Astrocyte of the hippocampus (primary cell): ENCODE results near the gene YKT6.
"Not testable (repeated sequence)": the region's sequence is repeated elsewhere in the genome, so short reads cannot be mapped to it uniquely, and the experiment has no call there.

Source experiments
- DNase-seq: peaks from one replicate; pipeline ENCODE4 v3.0.0; 2011; ENCODE audit warnings: low read depth, low spot score

Gene YKT6

GRCh38 chr7:44172352-44172751 lies 28.4 kb upstream of the YKT6 start:
- no peak for DNase-seq

GRCh38 chr7:44172803-44173424 lies 27.9 kb upstream of the YKT6 start:
- peak; percentile 82 for DNase-seq

DNA sequence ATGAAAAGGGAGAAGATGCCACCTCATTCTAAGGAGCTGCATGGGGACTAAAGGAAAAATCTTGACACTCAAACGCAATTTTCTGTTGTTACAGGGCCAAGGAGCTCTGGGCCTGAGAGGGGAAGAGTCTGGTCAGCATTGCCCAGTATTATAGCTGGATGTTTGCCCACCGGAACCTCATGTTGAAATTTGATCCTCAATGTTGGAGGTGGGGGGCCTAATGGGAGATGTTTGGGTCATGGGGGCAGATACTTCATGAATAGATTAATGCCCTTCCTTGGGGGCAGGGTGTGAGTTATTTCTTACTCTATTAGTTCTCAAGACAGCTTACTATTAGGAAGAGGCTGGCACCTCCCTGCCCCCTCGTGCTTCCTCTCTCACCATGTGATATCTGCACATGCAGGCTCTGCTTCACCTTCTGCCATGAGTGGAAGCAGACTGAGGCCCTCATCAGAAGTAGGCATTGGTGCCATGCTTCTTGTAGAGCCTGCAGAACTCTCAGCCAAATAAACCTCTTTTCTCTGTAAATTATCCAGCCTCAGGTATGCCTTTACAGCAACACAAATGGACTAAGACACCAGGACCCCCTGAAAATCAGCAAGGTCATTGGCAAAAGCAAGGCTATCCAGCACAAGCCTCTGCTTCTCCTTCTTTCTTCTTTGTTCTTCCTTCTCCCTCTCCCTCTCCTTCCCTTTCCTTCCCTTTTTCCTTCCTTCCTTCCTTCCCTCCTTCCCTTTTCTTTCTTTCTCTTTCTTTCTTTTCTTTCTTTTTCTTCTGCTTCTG lies 26.7 kb upstream of the YKT6 start:
- DNase-seq: no peak

DNA sequence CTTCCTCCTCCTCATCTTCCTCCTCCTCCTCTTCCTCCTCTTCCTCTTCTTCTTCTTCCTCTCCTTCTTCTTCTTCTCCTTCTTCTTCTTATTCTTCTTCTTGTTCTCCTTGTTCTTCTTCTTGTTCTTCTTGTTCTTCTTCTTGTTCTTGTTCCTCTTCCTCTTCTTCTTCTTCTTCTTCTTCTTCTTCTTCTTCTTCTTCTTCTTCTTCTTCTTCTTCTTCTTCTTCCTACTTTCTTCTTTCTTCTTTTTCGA lies 26.2 kb upstream of the YKT6 start:
- not testable (repeated sequence) for DNase-seq

- DNase-seq: no peak
Measured at GRCh38 chr7:44175730-44176129, 25.0 kb upstream of the YKT6 start.

DNA sequence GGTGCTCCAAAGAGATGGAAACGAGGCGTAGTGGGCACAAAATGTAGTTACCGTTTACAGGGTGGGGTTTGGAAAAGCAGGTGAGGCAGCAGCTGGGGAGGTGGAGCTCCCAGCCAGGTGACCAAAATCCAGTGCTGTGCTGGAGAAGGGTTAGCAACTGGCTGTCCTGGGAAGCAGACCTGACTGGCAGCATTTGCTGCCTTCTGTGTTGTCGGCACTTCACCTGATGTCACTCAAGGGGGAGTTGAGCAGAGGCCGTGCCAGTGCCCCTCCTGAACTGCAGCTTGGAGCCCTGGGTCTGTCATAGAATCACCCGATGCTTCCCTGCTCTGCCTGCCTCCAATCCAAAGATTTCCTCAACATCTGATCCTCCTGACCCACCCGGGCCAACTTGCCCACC lies 24.3 kb upstream of the YKT6 start:
- DNase-seq: no peak

GRCh38 chr7:44177570-44178131 lies 23.1 kb upstream of the YKT6 start:
- peak; percentile 81 for DNase-seq

GRCh38 chr7:44180631-44181030 lies 20.1 kb upstream of the YKT6 start:
- no peak for DNase-seq

- DNase-seq: no peak
Measured at GRCh38 chr7:44182827-44183226, 18.0 kb upstream of the YKT6 start.

DNA sequence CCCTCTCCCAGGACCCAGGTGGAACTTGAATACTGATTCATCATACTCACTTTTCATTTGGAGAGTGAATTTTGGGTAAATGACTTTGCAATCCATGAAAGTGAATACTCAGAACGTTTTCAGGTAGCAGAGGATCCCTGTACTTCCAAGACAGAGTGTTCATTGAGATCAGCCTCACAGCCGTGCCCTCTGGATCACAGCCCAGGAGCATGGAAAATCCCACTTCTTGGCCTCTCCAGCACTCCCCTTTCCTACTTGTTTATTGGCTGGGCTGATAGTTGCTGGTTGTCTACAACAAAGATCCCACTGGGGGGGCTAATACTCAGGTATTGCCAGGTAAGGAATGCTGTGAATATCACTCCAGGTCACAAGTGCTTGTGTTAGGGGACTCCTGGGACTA lies 17.4 kb upstream of the YKT6 start:
- DNase-seq: peak; percentile 26

DNA sequence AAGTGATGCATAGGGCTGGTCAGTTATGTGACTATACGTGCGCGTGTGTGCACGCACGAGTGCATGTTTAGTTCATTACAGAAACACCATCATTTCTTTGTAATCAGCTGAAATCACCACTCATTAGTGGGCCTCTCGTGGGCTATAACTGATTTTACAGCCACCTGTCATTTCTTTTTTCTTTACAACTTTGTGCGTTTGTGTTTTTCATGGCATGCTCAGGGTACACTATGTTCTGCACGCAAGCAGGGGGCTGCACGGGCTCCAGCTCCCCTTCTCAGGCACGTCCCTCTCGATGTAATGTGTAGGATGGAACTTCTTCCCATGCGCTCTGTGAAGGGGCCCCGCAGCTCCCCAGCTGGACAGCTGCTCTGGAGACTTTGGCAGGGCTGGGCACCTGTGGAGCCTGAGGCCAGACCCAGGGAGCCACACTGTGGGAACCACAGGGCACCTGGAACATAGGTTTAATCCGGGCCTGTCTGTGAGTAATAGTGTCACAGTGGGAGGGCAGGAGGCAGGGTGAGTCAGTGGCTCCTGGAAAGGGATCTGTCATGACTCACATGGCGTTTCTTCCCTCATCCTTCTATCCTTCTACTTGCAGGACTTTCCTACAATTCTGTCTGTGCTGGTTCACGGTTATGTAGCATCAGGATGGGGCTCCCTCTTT lies 16.4 kb upstream of the YKT6 start:
- peak; percentile 89 for DNase-seq

- DNase-seq: peak; percentile 24
Measured at GRCh38 chr7:44184873-44185446, 15.8 kb upstream of the YKT6 start.

GRCh38 chr7:44185729-44186128 lies 15.0 kb upstream of the YKT6 start:
- DNase-seq: no peak

DNA sequence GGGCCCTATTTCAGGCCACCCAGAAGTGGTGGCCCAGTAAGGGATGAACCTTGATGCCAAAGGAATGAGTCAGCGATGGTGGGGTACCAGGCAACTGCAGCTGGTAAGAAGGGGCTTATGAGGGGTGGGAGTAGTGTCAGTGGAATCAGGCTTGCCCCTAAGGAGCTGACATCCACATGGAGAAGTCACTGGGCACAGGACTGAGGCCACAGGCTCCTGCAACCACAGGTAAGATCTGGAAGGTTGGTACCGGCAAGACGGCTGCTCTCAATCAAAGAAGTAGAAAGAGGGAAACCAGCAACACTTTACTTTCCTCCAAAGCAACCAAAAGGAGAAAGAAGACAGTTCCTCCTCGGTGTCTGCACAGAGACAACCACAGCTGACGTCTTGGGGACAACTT lies 14.0 kb upstream of the YKT6 start:
- no peak for DNase-seq

GRCh38 chr7:44187636-44188416 lies 13.0 kb upstream of the YKT6 start:
- DNase-seq: no peak

DNA sequence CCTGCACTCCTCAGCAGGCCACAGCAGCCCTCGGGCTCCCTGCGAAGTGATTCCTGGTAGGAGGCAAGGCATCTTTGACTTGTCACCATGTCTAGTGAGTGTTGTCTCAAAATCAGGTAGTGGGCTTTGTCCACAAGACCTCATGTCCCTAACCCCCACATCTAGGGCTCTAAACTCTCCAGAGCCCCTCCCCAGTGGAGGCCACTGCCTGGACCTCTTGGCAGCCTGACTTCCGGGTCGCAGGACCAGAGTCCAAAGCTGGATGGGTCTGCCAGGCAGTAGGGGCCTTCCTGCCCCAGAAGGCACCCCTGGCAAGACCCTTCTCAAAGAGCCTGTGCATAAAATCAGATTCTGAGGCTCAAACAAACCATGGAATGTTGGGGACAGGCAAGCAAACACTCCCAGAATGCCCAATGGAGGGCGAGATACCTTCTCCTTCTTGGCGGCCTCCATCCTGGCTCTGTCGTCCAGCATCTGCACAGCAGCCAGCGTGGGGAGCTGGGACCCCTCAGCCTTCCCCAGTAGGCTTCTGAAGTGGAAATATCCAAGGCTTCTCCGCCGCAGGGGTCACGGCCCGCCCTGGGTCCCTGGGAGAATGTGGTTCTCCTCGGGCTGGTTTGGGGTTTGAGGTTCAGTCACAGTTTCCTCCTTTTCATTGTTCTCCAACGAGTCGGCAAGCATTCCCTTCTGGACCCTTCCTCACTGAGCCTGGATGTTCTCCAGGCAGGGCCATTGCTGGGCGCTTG lies 12.1 kb upstream of the YKT6 start:
- no peak for DNase-seq

GRCh38 chr7:44189286-44189992 lies 11.3 kb upstream of the YKT6 start, which contains the start of gene GCK:
Gene GCK, minus strand, starts transcription at chr7:44189439. Its CDS starts 486 bp downstream, at chr7:44188953.
- no peak for DNase-seq

- DNase-seq: no peak
Measured at GRCh38 chr7:44189993-44190872, 10.5 kb upstream of the YKT6 start.

GRCh38 chr7:44191171-44191570 lies 9.6 kb upstream of the YKT6 start:
- DNase-seq: no peak
